ENCODE measurements around the gene POU2F1. TPM values are rescaled to one million over a fixed set of nuclear protein-coding genes. Genes with fewer than 3 reads are reported as not detected.

Gene POU2F1
- total and polyA plus RNA-seq, 4 experiments from 2014 or later = 5.7 to 22.9 (median 14.4) TPM

GRCh38 chr1:167392200-167392696 is 171.6 kb downstream of the POU2F1 start:
- no peaks in the 10 kb centered on the region for H3K9me3 Mint-ChIP-seq
- Histone ChIP-seq H3K27ac (ENCODE audit: low read depth, low read length) (no peak overlapping the region), H3K27me3 (ENCODE audit: insufficient read depth, low read length) (no peaks in the 10 kb centered on the region), H3K9me3 (ENCODE audit: control insufficient read depth in 1 of 2, low read length in 2 of 2) (no peaks in the 10 kb centered on the region), H3K4me3 (ENCODE audit: low read length in 2 of 2) (no peak overlapping the region), H3K4me1 (ENCODE audit: insufficient read depth, low read length) (no peaks in the 10 kb centered on the region), H3K36me3 (ENCODE audit: insufficient read depth, low read length) (peaks cover 4% of the 10 kb centered on the region)
- H3K27me3 Mint-ChIP-seq = no peaks in the 10 kb centered on the region
- H3K4me1 Mint-ChIP-seq = no peaks in the 10 kb centered on the region
- peaks cover 9 to 30% of the 10 kb centered on the region in 2 donors for H3K36me3 Mint-ChIP-seq
- CTCF ChIA-PET (ENCODE audit: partially characterized antibody) = interaction anchor here (1.0 to 1.3 kb wide), 3 partner anchors 10 to 148 kb away, joined by 3 to 4 read pairs (median 4); no protein-coding TSS in a partner anchor
- H3K4me3 Mint-ChIP-seq = no peak overlapping the region
- no peak for DNase-seq
- intact Hi-C loops (cut with micrococcal nuclease) = no loop called here
- no peak overlapping the region for H3K27ac Mint-ChIP-seq
- POLR2A ChIA-PET (ENCODE audit: partially characterized antibody) = interaction anchor here (1.4 kb wide), 1 partner anchor 9 kb away, joined by 3 read pairs; no protein-coding TSS in a partner anchor

- peaks cover 0 to 3% (median under 1%) of the 10 kb centered on the region in 4 donors for H3K4me1 Mint-ChIP-seq
Observed at GRCh38 chr1:167400359-167400953, 179.8 kb downstream of the POU2F1 start.

GRCh38 chr1:167401260-167401873 is 180.7 kb downstream of the POU2F1 start:
- Mint-ChIP-seq H3K27ac (no peak overlapping the region), H3K4me3 (no peak overlapping the region), H3K36me3 (peaks cover 53 to 54% of the 10 kb centered on the region in 2 donors), H3K4me1 (peaks cover 0 to 3% (median under 1%) of the 10 kb centered on the region in 4 donors), H3K9me3 (no peaks in the 10 kb centered on the region), H3K27me3 (no peaks in the 10 kb centered on the region)
- ChIA-PET CTCF (ENCODE audit: partially characterized antibody) (interaction anchor here (0.6 to 4.6 kb wide), 26 partner anchors 8 to 181 kb away, joined by 3 to 86 read pairs (median 4); partner anchors contain the start of genes CD247 and POU2F1), POLR2A (ENCODE audit: partially characterized antibody) (interaction anchor here (1.0 to 1.4 kb wide), 4 partner anchors 9 to 181 kb away, joined by 3 to 4 read pairs (median 3); partner anchors contain the start of genes CREG1 and POU2F1)
- Histone ChIP-seq H3K9me3 (ENCODE audit: control insufficient read depth in 1 of 2, low read length in 2 of 2) (no peaks in the 10 kb centered on the region), H3K4me1 (ENCODE audit: insufficient read depth, low read length) (no peaks in the 10 kb centered on the region), H3K4me3 (ENCODE audit: low read length in 2 of 2) (no peak overlapping the region), H3K36me3 (ENCODE audit: insufficient read depth, low read length) (peaks cover 16% of the 10 kb centered on the region), H3K27ac (ENCODE audit: low read depth, low read length) (no peak overlapping the region), H3K27me3 (ENCODE audit: insufficient read depth, low read length) (no peaks in the 10 kb centered on the region)
- intact Hi-C loops (cut with micrococcal nuclease) = loop anchor here (1.0 to 10.0 kb wide), 6 partner anchors 41 to 337 kb away; partner anchors contain the start of gene CD247
- peak in 4 of 5 donors; percentile 37 to 47 (median 41) for DNase-seq

More at GRCh38 chr1:167400359-167400953, 179.8 kb downstream of the POU2F1 start:
- Histone ChIP-seq H3K9me3 (ENCODE audit: control insufficient read depth in 1 of 2, low read length in 2 of 2) (no peaks in the 10 kb centered on the region), H3K4me3 (ENCODE audit: low read length in 2 of 2) (no peak overlapping the region), H3K27me3 (ENCODE audit: insufficient read depth, low read length) (no peaks in the 10 kb centered on the region), H3K36me3 (ENCODE audit: insufficient read depth, low read length) (peaks cover 16% of the 10 kb centered on the region), H3K4me1 (ENCODE audit: insufficient read depth, low read length) (no peaks in the 10 kb centered on the region), H3K27ac (ENCODE audit: low read depth, low read length) (no peak overlapping the region)
- no peak for DNase-seq
- intact Hi-C loops (cut with micrococcal nuclease) = loop anchor here (5.0 to 10.0 kb wide), 3 partner anchors 117 to 336 kb away; partner anchors contain the start of gene CD247
- no peak overlapping the region for H3K4me3 Mint-ChIP-seq
- no peaks in the 10 kb centered on the region for H3K27me3 Mint-ChIP-seq
- ChIA-PET CTCF (ENCODE audit: partially characterized antibody) (interaction anchor here (0.6 to 4.6 kb wide), 24 partner anchors 12 to 157 kb away, joined by 3 to 86 read pairs (median 4); partner anchors contain the start of gene CD247), POLR2A (ENCODE audit: partially characterized antibody) (interaction anchor here (1.0 kb wide), 1 partner anchor 8 kb away, joined by 3 read pairs; no protein-coding TSS in a partner anchor)
- peak overlapping the region in 1 of 7 donors; percentile 64 for H3K27ac Mint-ChIP-seq
- peaks cover 45 to 50% of the 10 kb centered on the region in 2 donors for H3K36me3 Mint-ChIP-seq
- H3K9me3 Mint-ChIP-seq = no peaks in the 10 kb centered on the region

GRCh38 chr1:167404161-167404888 is 183.6 kb downstream of the POU2F1 start:
- peaks cover 5% of the 10 kb centered on the region for H3K36me3 ChIP-seq (ENCODE audit: insufficient read depth, low read length)
- no peak overlapping the region for H3K27ac ChIP-seq (ENCODE audit: low read depth, low read length)
- DNase-seq = no peak
- Mint-ChIP-seq H3K36me3 (peaks cover 35 to 45% of the 10 kb centered on the region in 2 donors), H3K4me1 (peaks cover 0 to 1% (median under 1%) of the 10 kb centered on the region in 4 donors), H3K9me3 (no peaks in the 10 kb centered on the region), H3K27ac (no peak overlapping the region), H3K27me3 (no peaks in the 10 kb centered on the region), H3K4me3 (no peak overlapping the region)
- H3K4me3 ChIP-seq (ENCODE audit: low read length in 2 of 2) = no peak overlapping the region
- no peaks in the 10 kb centered on the region for H3K9me3 ChIP-seq (ENCODE audit: control insufficient read depth in 1 of 2, low read length in 2 of 2)
- no peaks in the 10 kb centered on the region for H3K27me3 ChIP-seq (ENCODE audit: insufficient read depth, low read length)
- ChIA-PET CTCF (ENCODE audit: partially characterized antibody) (interaction anchor here (0.9 to 4.6 kb wide), 2 partner anchors 130 to 137 kb away, joined by 3 to 86 read pairs; no protein-coding TSS in a partner anchor), POLR2A (ENCODE audit: partially characterized antibody) (no interaction called here)
- intact Hi-C loops (cut with micrococcal nuclease) = loop anchor here (5.0 to 10.0 kb wide), 3 partner anchors 113 to 340 kb away; partner anchors contain the start of gene CD247
- no peaks in the 10 kb centered on the region for H3K4me1 ChIP-seq (ENCODE audit: insufficient read depth, low read length)

- no peak for DNase-seq
- Mint-ChIP-seq H3K4me1 (peaks cover 0 to 1% (median under 1%) of the 10 kb centered on the region in 4 donors), H3K27ac (no peak overlapping the region), H3K9me3 (no peaks in the 10 kb centered on the region), H3K4me3 (no peak overlapping the region), H3K36me3 (peaks cover 40 to 49% of the 10 kb centered on the region in 2 donors), H3K27me3 (no peaks in the 10 kb centered on the region)
- ChIA-PET CTCF (ENCODE audit: partially characterized antibody) (interaction anchor here (0.9 to 4.6 kb wide), 3 partner anchors 110 to 138 kb away, joined by 3 to 86 read pairs (median 3); no protein-coding TSS in a partner anchor), POLR2A (ENCODE audit: partially characterized antibody) (no interaction called here)
- H3K27me3 ChIP-seq (ENCODE audit: insufficient read depth, low read length) = no peaks in the 10 kb centered on the region
- intact Hi-C loops (cut with micrococcal nuclease) = loop anchor here (5.0 to 10.0 kb wide), 3 partner anchors 112 to 340 kb away; partner anchors contain the start of gene CD247
- H3K27ac ChIP-seq (ENCODE audit: low read depth, low read length) = no peak overlapping the region
- no peaks in the 10 kb centered on the region for H3K4me1 ChIP-seq (ENCODE audit: insufficient read depth, low read length)
- H3K4me3 ChIP-seq (ENCODE audit: low read length in 2 of 2) = no peak overlapping the region
- H3K36me3 ChIP-seq (ENCODE audit: insufficient read depth, low read length) = peaks cover 5% of the 10 kb centered on the region
- no peaks in the 10 kb centered on the region for H3K9me3 ChIP-seq (ENCODE audit: control insufficient read depth in 1 of 2, low read length in 2 of 2)
Observed at GRCh38 chr1:167404908-167405307, 184.2 kb downstream of the POU2F1 start.

- Mint-ChIP-seq H3K36me3 (peaks cover 44 to 45% of the 10 kb centered on the region in 2 donors), H3K27ac (peak overlapping the region in 1 of 7 donors; percentile 3), H3K9me3 (peaks cover 0 to 1% (median 0%) of the 10 kb centered on the region in 8 donors), H3K4me1 (peaks cover 0 to 6% (median 5%) of the 10 kb centered on the region in 4 donors), H3K4me3 (no peak overlapping the region), H3K27me3 (no peaks in the 10 kb centered on the region)
- H3K4me1 ChIP-seq (ENCODE audit: insufficient read depth, low read length) = no peaks in the 10 kb centered on the region
- peaks cover 11% of the 10 kb centered on the region for H3K36me3 ChIP-seq (ENCODE audit: insufficient read depth, low read length)
- no peaks in the 10 kb centered on the region for H3K9me3 ChIP-seq (ENCODE audit: control insufficient read depth in 1 of 2, low read length in 2 of 2)
- ChIA-PET POLR2A (ENCODE audit: partially characterized antibody) (no interaction called here), CTCF (ENCODE audit: partially characterized antibody) (interaction anchor here (0.8 to 3.1 kb wide), 4 partner anchors 30 to 126 kb away, joined by 3 to 15 read pairs (median 3); no protein-coding TSS in a partner anchor)
- no peak overlapping the region for H3K4me3 ChIP-seq (ENCODE audit: low read length in 2 of 2)
- no peak for DNase-seq
- no peak overlapping the region for H3K27ac ChIP-seq (ENCODE audit: low read depth, low read length)
- intact Hi-C loops (cut with micrococcal nuclease) = loop anchor here (10.0 kb wide), 1 partner anchor 344 kb away; no protein-coding TSS in a partner anchor
- no peaks in the 10 kb centered on the region for H3K27me3 ChIP-seq (ENCODE audit: insufficient read depth, low read length)
Observed at GRCh38 chr1:167408355-167408754, 187.7 kb downstream of the POU2F1 start.

All from CD4-positive, alpha-beta memory T cell (primary cell).